Activated T-helper 9 cell treated with anti-CD3 and anti-CD28 coated beads, Interleukin-2, amount 50 U/mL, for 16 hours (primary cell): ENCODE results near the gene POLA2.
A peak's percentile ranks its signal among the peaks of the same experiment; 100 is the strongest.

Experiments
- DNase-seq: peaks from one replicate; pipeline ENCODE4 v3.0.0-alpha.2; 2020; ENCODE audit warnings: low read depth

POLA2 gene

DNA sequence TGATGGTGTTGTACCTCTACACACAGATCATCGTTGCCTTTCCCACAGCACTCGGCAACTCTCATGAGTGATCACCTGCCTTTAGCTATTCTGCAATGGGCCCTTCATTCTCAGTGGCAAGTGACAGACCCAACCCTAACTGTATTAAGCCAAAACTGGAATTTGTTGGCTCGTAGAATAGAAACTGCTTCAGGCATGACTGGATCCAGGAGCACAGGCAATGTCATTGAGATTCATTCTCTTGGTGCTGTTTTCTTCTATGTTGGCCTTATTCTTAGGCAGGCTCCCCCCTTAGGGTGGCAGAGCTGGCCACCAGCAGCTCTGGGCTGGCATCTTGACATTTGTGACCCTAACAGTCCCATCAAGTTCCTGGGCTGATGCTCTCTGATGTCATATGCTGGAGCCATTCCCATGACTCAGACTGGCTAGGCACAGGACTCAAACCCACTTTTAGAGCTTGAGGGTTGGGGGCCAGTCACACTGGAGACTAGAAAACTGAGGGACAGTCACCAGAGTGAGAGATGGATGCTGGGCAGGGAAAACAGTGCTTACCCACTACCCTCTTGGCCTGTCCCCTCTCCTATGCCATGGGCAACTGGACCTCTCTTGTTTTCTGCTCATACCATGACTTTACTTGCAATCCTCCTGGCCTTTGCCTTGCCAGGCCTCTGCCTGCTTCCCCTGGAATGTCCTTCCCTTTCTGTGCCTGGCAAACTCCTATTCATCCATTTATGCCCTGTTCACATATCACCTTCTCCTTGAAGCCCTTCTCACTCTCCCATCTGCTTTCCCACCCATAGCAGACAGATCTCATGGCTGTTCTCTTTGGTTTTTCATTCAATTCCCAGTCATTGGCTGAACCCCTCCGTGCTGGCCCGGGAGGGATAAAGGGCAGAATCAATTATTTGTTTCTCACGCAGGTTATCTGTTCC lies 45.8 kb downstream of the POLA2 start:
- no peak for DNase-seq

DNA sequence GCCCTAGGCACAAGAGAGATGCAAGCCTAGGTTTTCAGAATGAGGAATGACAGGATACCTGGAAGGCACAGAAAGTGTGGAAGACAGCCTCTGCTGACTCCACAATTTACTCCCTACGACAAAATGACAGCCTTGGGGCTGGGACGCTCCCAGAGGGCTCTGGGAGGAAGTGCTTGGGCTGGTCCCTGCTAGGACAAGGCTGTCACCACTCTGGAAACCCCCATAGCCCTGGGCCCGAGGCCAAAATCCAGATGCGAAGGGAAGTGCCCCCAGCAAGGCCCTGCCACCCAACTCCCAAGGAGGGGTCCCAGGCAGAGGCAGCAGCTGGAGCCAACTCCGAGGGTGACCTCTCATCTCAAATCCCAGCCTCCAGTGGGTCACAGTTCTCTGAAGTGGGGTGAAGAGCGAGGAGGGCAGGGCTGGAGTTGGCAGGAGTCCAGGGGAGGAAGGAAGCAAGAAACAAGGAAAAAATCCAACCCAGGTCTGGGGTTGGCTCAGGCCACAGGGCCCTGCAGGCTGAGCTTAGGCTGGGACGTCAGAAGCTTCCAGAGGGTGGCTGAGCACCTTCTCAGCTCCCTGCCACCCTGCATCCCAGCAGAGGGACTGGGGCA lies 46.6 kb downstream of the POLA2 start:
- no peak for DNase-seq

DNA sequence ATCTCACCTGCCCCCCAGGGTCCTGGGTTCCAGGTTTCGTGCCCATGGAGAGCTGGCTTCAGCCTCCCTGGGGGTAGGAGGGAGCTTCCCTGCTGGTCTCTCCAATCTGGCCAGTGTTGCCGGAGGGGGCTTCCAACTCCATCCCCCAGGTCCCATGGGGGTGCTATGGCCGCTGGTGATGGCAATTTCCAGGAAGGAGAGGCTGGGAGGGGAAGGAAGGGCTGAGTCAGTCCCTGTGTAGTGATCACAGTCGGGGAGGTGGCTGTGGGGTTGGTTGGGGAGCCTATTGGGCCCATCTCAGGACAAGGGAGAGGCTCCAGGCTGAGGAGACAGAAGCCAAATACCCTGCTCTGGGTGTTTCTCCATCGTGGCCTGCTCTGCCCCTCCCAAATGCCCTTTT lies 47.2 kb downstream of the POLA2 start:
- DNase-seq = no peak

DNA sequence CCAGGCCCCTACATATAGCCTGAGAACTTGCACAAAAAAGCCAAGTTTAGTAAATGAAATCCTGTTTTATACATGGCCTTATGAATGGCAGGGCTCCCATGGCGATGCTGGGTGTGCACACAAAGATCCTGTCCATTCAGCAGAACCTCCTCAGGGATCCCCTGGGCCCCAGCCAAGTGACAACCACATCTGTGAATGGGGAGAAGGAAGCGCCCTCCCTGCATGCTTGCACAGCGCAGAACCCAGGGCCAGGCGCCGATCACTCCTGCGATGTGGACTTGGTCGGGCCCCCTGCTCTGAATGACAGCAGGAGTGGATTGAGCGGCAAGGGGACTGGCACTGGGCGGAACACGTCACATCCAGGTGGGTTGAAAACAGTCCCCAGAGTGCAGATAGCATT lies 48.5 kb downstream of the POLA2 start:
- DNase-seq = no peak

DNA sequence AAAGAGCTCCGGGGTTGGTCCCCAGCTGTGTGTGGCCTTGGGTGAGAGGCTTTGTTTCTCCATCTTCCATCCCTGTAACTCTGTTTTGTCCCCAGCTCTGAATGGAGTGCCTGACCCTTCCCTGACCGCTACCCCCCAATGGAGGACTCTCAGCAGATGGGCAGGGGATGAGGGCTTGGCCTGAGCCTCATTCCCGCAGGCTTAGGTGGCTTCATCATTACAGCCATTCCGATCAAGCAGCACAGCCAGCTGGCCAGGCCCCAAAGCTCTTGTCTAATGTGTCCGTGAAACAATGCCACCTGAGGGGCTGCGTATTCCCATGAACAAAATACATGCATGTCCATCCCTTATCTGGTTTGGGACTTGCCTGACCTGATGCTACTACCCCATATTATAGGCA lies 49.0 kb downstream of the POLA2 start:
- no peak for DNase-seq

DNA sequence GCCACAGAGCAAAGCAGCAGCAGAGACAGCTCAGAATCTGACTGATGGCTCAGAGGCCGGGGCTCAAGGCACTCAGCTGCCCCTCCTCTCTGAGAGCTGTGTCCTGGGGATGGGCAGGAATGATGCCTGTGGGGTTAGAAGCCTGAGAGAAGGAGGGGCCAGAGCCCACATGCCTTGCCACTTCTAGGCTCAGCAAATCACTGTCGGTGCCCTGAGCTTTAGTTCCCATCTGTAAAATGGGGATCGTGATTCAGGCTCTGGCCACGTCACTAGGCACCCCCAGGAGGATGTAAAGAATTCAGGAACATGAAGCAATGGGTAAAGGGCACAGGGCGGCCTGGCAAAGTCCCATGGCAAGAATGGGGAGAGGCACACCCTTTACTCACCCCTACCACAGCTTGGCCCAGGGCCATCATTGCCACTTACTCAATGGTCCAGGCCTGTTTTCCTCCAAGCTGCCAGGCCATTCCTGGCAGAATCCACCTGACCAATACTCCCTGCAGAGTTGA lies 49.5 kb downstream of the POLA2 start:
- no peak for DNase-seq

DNA sequence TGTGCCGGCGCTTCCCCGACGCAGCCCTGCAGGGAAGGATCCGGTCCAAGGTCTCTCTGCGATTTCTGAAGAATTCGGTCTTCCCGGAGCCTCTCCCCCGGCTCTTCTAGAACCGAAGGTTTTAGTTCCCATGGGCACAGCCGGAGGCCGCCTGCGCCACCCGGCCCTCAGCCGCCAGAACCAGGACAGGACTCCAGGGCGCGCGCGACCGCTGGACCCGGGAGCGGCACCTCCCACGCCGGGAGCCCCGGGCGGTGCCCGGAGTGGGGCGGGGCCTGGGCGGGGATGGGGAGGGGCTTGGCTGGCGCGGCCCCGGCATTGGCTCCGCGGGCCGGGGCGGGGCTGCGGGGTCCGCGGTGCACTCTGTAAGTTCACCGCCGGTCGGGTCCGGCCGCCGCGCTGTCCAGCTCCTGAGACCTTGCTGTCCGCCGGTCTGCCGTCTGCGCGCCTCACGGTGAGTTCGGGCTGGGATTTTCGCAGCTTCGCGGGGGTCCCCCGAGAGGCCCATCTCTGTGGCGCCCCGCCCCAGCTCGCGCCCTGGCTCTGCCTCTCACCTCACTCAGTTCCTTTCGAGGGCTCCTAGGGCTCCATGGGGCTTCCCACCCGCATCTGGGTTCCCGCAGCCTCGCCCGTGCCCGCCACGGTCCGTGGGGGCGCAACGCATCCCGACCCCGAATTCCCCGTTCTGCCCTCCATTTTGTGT lies 52.9 kb downstream of the POLA2 start, which contains the start of gene CDC42EP2:
Gene CDC42EP2 (plus strand): TSS at position 366 of the 703 bp plus-strand sequence. CDS start 6,033 bp downstream, outside the sequence.
- peak; percentile 72 for DNase-seq

DNA sequence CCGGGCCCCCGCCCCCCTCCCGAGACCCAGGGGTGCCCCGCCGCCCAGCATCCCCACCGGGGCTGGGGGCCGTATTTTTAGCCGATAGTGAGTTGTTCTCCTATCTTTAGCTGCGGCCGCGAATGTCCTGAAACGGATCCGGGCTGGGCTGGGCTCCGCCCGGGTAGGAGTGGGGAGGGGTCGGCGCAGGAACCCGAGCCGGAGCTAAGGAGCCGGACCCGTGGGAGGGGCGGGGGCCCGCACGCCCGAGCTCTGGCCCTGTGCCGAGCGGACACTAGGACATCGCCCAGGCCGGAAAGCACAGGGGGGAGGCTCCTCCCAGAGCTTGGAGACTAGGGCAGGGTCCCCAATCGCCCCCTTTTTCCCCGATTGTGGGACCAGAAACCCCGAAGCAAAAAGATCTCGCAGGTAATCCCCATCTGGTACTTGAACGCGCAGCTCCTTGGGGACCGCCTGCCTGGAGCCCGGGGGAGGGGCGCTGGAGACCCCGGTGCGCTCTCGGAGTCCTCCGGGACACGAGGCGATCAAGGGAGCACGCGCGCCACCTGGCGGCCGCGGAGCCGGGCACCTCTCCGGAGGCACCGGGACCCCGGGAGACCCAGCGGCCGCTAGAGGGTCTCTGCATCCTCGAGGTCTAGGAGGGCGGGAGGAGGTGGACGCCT lies 53.6 kb downstream of the POLA2 start:
- peak; percentile 75 for DNase-seq

DNA sequence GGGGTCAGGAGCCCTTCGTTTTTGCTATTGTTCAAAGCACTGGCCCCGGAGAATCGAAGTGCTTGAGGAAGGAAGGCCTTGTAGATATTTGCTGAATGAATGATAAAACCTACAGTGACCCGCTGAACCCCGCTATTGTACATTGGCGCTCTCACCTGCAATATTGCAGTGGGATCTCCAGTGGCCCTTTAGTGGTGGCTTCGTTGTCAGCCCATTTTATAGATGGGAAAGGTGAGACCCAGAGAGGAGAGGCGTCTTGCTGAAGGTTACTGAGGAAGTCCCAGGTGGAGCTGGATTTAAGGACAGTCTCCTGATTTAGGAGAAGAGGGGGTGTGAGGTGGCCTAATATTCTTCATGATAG lies 54.1 kb downstream of the POLA2 start:
- no peak for DNase-seq

DNA sequence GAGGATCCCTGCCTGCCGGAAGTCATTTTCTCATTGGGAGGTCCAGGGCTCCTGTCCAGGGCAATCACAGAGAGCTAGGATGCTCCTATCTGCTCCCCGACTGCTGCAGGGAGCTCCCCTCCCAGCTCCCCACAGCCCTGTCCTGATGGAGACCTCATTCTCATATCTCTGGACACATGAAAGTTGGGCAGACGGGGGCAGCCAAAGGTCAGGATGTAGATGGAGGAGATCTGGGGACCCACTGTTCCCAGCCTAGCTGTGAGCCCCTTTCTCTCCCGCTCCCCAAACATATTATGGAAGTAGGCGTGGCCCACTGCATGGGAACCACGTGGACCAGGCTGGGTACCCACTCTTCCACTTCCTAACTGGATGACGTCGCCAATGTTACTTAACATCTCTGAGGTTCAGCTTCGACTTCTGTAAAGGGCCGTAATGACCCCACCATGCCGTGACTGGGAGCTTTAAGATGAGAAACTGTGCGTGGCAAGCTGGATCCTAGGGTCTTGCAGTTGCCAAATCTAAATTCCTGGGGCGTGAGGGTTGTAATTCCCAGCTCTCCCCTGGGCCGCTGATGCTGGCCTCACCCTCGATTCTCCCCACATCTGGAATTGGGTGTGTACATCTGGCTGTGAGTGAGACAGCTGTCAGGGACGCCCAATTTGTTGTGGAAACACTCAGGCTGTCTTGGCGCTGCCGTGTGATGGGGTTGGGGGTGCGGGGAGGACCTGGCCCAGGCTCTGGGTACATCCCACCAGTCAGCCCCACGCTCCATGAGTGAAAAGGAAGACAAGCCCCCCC lies 54.7 kb downstream of the POLA2 start:
- no peak for DNase-seq

DNA sequence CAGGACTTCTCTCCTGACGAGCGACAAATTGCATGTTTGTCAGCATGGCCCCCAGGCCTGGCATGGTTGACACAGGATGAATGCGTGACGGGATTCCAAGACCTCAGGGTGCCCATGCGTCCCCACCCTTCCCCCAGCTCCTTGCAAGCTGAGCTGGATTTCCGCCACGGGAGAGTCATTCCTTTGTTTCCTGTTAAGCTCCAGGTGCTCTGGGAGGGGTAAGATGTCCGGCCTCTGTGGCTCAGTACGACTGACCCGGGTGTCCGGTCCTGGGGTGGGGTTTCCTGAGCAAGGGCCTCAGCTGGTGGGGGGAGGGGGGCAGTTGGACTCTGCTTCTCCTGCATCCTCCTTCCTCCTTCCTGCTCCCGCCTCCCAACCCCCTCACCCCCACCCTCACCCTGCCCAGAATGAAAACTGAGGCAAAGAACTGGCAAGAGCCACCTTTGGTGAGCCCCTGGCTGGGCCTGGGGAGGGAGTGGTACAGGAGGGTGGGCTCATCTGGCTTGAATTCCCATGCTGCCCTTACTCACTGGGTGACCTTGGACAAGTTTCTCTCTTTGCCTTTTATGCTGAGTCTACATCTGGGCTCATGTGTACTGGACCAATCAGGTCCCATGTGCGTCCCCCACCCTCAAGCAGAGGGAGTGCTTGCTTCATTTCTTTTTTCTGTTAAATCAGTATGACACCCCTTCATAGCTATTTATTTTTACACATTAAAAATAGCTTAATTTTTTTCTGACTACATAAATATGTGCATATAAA lies 55.4 kb downstream of the POLA2 start:
- DNase-seq = no peak

DNA sequence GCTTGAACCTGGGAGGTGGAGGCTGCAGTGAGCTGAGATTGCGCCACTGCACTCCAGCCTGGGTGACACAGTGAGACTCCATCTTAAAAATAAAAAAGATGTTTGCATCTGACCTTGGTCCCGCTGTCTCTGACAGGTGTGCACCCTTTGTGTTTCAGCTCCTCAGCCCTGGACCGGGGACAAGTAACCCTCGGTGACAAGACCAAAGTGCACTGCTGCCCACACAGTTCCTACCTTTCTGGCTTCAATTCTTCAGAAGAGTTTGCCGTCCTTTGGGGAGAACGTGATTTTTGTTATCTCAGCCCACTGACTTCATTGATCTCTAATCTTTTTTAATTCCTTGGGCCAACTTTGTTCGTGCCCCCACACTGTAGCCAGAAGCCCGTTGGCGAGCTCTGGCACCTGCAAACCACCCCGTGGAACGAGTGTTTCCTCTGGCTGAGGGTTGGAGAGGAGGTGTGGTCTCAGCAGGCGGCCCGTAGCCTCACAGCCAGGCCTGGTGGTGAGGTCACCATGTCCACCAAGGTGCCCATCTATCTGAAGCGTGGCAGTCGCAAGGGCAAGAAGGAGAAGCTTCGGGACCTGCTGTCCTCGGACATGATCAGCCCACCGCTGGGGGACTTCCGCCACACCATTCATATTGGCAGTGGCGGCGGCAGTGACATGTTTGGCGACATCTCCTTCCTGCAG lies 58.8 kb downstream of the POLA2 start:
- no peak for DNase-seq

DNA sequence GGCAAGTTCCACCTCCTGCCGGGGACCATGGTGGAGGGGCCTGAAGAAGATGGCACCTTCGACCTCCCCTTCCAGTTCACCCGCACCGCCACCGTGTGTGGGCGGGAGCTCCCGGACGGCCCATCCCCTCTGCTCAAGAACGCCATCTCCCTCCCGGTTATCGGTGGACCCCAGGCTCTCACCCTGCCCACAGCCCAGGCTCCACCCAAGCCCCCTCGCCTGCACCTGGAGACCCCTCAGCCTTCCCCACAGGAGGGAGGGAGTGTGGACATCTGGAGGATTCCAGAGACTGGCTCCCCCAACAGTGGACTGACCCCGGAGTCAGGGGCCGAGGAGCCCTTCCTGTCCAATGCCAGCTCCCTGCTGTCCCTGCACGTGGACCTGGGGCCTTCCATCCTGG lies 59.3 kb downstream of the POLA2 start:
- no peak for DNase-seq

DNA sequence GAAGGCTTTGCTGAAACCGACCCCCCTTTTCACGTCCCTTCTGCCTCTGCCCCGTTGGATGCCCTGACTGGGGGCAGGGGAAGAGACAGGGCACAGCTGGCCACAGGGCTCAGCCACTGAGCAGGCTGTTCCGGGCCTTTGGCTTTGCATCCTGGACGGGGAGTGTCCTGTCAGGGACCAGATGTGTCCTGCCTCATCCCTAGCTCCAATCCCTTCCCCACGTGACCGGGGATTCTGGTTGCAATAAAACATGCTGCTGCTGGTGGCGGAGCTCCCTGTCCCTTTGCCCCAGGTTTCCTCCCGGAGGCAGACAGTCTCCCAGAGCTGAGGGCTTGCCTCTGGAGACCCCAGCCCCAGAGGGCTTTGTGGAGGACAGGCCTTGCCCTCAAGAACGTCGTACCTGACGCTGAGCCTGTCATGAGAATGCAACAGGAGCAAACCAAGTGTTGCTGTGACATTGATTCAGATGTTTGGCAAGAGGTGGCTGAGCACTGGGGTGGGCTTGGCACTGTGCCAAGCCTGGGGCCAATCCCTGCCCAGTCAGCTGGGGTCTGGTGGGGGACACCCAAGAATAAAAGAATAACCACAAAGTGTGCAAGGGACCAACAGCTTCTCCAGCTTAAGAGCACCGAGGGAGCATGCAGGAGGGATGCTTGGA lies 60.2 kb downstream of the POLA2 start:
- DNase-seq = no peak

DNA sequence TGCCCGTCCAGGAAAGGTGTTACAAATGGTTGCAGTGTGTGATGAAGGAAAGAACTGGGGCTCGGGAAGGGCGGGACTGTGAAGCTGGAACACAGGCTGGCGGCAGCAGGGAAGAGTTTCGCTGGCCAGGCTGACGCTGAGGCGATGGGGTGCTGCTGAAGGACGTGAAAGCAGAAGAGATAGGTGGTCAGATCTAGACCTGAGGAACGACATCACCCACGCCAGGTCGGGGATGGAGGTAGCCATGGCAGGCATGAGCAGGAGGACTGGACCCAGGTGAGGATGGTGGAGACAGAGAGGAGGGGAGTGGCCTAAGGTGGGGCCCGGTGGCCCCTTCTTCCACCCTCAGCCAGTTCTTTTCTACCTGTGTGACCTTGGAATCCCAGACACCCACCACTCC lies 62.1 kb downstream of the POLA2 start:
- no peak for DNase-seq

DNA sequence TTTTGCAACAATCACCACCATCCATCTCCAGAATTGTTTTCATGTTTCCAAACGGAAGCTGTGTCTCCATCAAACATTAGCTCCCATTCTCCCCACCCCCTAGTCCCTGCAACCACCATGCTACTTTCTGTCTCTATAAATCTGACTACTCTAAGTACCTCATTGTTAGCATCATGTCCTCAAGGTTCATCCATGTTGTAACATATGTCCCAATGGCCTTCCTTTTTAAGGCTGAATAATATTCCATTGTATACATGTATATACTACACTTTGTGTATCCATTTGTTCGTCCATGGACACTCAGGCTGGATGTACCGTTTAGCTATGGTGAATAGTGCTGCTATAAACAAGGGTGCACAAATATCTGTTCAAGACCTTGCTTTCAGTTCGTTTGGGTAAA lies 63.7 kb downstream of the POLA2 start:
- no peak for DNase-seq

DNA sequence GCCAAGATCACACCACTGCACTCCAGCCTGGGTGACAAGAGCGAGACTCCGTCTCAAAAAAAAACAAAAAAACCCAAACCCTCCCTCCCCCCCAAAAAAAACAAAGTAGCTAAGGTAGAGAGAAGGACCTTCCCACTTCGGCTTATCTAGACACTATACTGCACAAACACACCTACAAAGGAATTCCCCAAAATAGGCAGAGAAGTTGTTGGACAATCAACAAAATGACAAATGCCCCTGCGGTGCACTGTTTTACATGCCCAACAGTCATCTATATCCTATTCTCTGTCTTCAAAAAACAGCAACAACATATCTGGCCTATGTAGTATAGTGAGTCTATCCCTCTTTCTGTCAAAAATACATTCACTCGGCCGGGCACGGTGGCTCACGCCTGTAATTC lies 65.3 kb downstream of the POLA2 start:
- no peak for DNase-seq

DNA sequence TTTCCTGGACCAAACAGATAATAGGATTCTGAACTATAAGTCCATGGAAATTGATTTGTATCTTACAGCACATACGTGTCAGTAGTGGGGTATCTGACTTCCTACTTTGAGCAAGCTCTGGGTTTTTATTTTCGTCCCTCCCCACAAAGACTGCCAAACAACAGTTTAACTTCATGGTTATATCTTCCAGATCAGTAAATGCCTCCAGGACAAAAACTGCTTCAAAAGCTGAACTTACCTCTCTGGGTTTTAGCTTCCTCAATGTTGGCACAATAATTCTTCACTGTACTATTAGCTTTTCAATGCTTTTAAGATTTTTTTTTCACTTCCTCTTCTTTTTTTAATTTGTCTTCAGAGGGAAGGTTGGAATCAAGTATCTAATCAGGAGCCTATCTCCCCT lies 67.7 kb downstream of the POLA2 start:
- DNase-seq = no peak

DNA sequence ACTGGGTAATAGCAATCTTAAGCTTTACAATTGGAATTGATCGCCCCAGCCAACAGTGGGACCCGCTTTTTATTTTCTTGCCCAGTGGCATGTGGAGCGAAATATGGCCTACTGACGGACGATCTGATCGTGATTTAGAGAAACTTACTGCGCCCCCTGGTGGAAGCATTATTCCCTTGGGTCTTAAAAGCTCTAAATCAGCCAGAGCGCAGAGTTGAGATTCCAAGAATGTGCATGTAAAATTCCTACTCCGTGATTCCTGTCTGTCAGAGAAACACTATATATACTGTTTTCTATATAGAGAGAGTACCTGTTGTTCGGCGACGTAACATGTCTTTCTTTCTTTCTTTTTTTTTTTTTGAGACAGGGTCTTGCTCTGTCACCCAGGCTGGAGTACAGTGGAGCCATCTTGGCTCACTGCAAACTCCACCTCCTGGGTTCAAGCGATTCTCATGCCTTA lies 68.2 kb downstream of the POLA2 start:
- DNase-seq = peak; percentile 70
